Measurements from ENCODE around the gene HOXD10.

DNA sequence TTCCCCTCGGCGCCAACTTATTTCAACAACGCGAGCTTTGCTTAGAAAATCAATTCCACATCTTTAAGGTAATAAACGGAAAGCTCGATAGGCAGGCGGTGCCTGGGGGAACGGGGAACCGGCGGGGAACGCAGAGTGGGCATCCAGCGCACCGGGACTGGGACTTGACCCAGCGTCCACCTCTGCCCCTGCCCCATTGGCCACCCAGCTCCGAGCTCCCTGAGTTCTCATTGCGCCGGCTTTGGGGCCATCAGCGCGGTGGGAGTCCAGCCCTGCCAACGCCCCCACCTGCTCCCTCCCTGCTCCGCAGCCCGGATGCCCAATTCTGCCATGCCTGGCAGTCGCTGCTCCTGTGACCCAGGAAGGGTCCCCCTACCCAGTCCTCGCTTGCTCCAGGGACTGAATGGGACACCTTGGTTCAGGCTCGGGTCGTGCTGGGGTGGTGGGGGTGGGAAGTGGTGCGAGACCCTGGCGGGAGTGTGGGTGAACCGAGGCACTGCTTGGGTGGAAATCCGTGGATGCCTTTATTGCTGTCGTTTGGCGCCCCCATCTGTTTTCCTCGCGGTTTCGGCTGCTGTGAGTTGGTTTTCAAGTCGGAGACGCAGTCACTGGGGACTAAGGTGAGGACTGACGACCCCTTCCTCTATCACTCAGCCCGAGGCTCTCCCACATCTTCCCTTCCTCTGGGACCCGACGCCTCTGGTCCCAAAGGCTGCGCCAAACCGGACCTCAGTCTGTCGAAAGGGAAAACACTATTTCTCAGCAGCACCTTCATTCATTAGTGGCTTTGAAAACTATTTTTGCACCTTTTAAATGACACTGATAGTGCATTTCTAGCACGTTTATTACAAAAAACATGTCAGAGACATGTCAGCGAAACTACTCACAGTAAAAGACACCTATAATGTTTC lies 30.5 kb upstream of the HOXD10 start:
- no peak for TF ChIP-seq POLR2A (IDR thresholded peaks at IDR 0.05; ENCODE audit: extremely low read depth, insufficient read length)
- TF ChIP-seq, protein P1, sequence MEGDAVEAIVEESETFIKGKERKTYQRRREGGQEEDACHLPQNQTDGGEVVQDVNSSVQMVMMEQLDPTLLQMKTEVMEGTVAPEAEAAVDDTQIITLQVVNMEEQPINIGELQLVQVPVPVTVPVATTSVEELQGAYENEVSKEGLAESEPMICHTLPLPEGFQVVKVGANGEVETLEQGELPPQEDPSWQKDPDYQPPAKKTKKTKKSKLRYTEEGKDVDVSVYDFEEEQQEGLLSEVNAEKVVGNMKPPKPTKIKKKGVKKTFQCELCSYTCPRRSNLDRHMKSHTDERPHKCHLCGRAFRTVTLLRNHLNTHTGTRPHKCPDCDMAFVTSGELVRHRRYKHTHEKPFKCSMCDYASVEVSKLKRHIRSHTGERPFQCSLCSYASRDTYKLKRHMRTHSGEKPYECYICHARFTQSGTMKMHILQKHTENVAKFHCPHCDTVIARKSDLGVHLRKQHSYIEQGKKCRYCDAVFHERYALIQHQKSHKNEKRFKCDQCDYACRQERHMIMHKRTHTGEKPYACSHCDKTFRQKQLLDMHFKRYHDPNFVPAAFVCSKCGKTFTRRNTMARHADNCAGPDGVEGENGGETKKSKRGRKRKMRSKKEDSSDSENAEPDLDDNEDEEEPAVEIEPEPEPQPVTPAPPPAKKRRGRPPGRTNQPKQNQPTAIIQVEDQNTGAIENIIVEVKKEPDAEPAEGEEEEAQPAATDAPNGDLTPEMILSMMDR (IDR thresholded peaks at IDR 0.05; ENCODE audit: low read depth, low read length): peak; percentile 58

Measured in NB4 (cell line).